Stimulated activated CD4-positive, alpha-beta T cell treated with anti-CD3 and anti-CD28 coated beads, Interleukin-15, amount 100 ng/mL, for 1 hour (primary cell): Measurements from ENCODE around the gene MBNL1.

Experiments
- DNase-seq, 2 donors: peaks; one replicate each; pipeline ENCODE4 v3.0.0-alpha.2; 2020; ENCODE audit warnings: low read depth in 1 of 2, low spot score in 1 of 2

Gene MBNL1, protein sequence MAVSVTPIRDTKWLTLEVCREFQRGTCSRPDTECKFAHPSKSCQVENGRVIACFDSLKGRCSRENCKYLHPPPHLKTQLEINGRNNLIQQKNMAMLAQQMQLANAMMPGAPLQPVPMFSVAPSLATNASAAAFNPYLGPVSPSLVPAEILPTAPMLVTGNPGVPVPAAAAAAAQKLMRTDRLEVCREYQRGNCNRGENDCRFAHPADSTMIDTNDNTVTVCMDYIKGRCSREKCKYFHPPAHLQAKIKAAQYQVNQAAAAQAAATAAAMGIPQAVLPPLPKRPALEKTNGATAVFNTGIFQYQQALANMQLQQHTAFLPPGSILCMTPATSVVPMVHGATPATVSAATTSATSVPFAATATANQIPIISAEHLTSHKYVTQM

GRCh38 chr3:152268555-152269055, at the start of gene MBNL1:
TSS of gene MBNL1 (plus strand) at chr3:152268929. CDS start at chr3:152300194, 31,265 bp downstream.
- DNase-seq, result peak; percentile 66 to 71

DNA sequence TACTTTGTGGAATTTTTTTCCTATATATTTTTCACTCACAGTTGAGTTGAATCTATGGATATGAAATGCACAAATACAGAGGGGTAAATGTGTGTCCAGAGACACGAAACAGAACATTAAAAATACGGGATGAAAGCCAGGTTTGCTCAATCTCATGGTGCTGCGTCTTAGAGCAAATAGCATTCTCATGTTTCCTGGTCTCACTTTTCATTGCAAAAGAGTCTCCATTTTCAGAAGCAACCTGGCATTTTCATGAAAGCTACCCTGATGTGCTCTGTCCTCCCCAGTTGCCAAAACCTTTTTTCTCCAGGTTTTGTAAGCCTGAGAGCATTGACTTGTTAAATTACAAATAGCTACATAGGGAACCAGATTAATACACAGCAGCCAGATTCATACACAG, 49.5 kb upstream of the MBNL1 start:
- DNase-seq, result no peak

GRCh38 chr3:152219769-152220255, 48.9 kb upstream of the MBNL1 start:
- no peak for DNase-seq

DNA sequence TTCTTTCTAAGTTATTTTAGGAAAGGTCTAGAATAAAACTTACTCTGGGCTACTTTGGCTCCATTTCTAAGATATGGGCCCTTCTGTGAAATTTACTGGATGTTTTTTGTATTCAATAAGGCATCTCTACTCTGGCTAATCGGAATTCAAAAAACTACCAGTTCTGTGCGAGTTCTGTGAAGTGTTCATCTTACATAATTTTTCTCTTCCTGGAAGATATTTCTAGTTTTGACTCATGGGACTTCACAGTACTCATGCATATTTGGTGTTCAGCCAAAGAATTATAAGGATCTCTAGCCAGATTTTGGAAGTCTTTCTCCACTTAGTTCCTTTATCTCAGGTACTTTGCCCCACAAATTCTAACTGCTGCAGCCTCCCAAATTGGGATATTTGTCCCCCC, 46.4 kb upstream of the MBNL1 start:
- no peak for DNase-seq

GRCh38 chr3:152225201-152225600, 43.5 kb upstream of the MBNL1 start:
- no peak for DNase-seq

- no peak for DNase-seq
These were observed 42.6 kb upstream of the MBNL1 start for GRCh38 chr3:152226176-152226575.

DNA sequence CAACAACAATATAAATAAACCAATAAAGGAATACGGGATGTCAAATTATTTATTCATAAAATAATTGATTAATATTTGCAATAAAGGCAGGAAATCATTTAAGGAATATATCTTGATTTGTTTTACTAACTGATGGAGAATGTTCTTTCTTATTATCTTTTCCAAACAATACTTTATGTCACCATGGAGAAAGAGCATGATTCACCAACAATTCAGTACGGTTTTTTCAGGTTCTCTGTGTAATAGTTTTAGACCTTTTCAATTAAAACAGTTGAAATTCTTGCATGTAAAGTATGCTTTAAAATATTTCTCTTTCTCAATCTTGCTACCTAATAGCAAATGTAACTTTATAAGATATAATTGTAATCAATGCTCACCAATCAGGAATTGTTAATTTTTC, 41.7 kb upstream of the MBNL1 start:
- no peak for DNase-seq

DNA sequence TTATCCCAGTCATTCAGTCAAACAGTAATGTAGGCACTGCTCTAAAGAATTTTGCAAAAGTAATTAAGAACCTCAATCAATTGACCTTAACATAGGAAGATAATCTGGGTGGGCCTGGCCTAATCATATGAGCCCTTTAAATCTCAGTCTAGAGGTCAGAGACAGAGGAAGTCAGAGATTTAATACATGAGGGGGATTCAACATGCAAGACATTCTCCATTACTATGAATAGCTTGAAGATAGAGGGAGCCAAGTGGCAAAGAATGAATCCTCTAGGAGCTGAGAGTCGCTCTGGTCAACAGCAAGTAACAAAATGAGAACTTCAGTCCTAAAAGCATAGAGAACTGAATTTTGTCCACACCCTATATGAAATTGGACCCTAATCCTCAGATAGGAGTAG, 39.0 kb upstream of the MBNL1 start:
- DNase-seq, result no peak

DNA sequence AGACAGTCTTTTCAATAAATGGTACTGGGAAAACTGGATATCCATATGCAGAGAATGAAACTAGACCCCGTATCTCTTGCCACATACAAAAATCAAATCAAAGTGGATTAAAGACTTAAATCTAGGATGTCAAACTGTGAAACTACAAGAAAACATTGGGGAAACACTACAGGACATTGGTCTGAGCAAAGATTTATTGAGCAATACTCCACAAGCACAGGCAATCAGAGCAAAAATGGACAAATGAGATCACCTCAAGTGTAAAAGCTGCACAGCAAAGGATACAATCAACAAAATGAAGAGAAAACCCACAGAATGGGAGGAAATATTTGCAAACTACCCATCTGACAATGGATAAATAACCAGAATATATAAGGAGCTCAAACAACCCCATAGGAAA, 38.4 kb upstream of the MBNL1 start:
- DNase-seq, result no peak

DNA sequence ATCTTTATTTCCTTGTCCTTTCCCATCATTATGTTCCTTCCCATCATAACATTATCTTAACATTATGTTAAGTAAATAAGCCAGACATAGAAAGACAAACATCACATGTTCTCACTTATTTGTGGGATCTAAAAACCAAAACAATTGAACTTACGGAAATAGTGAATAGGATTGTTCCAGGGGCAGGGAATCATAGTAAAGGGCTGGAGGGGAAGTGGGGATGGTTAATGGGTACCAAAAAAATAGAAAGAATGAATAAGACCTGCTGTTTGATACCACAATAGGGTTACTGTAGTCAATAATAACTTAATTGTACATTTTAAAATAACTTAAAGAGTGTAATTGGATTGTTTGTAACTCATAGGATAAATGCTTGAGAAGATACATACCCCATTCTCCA, 36.7 kb upstream of the MBNL1 start:
- DNase-seq, result no peak

- no peak for DNase-seq
These were observed 36.0 kb upstream of the MBNL1 start for GRCh38 chr3:152232679-152233078.

DNA sequence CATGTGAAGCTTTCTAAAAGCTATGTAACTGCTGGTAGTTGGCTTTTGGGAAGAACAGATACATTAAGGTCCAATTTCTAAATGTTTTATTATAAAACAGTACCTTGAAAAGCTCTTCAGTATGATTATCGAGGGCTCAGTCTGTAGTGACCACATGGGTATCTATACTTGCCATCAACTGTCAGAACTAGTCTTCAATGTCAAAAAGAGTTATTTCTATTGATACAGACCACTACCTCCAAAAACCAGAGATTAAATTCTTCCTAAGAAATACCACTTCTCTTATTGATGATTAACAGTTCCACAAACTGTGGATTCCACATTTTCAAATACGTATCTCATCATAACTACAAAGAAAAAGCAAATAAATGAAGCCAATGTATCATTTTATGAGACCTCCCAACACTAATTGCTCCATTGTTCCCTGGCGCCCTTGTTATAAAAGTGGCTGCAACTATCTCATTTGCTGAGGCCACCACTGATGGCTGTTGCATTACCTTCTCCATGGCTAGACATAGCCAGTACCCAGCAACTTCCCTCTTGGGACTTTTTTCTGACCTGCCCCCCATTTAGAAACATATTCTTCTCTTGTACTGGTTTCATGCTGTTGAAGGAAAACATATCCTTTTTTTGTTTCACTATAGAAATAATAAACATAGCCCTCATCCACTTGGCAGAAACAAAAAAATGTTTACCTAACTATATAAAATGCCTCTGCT, 33.9 kb upstream of the MBNL1 start:
- no peak for DNase-seq

GRCh38 chr3:152235709-152236298, 32.9 kb upstream of the MBNL1 start:
- DNase-seq, result no peak

DNA sequence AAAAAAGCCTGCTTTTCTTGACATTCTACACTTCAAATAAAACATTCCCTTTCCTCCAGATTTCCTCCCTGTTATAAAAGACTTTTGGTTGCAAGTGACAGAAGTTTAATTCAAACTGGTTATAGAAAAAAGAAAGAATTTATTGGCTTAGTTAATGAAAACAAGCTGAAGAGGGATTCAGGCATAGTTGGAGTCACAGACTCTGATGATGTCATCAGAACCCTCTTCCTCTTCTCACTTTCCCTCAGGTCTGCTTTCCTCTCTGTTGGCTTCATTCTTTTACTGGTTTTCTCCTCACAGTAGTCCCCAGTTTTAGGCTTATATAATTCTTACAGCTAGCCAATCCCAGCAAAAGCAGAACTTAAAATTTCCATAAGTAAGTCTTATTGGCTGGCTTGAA, 32.0 kb upstream of the MBNL1 start:
- DNase-seq, result no peak

DNA sequence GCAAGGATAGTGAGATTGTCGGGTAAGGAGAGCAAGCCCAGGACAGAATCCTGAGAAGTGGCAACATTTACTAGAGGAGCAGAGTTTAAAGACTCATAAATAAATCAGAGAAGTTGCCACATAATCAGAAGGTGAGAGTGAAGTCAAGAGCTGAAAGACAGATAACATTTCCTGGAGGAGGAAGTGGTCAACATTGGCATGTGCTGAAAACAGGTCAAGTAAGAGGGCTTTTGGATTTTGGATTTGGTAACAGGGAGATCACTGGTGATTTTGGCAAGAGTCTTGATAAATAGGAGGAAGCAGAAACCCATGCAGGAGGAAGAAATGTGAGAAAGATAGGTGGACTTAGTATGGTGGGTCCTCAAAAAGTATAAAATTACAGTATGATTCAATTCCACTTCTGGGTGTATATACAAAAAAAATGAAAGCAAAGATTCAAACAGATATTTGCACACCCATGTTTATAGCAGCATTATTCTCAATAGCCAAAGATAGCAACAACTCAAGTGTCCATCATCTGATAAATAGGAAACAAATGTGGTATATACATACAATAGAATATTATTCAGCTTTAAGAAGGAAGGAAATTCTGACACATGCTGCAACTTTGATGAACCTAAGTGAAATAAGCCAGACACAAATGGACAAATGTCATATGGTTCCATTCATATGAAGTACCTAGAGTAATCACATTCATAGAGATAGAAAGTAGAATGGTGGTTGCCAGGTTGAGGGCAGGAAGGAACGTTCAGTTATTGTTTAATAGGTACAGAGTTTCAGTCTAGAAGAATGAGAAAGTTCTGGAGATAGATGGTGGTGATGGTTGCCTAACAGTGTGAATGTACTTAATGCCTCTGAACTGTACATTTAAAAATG, 27.3 kb upstream of the MBNL1 start:
- DNase-seq, result no peak

DNA sequence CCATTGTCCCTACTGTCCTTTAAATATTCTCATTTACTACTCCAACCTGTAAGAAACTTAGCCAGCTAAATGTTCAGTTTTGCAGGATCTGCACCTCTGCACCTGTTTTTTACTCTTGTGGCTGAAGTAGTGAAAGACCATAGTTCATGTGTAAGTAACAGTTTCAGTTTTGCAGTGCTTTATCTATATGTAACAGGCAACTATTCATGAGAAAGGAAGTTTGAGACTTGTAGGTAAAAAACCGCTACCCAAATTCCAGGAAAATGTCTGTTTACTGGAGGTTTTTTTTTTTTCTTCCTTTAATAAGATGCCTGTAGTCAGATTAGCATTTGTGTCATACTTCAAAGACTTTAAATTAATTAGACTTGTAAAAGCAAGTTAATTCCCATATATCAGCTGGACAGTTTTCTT, 25.4 kb upstream of the MBNL1 start:
- no peak for DNase-seq

- DNase-seq, result no peak
These were observed 24.8 kb upstream of the MBNL1 start for GRCh38 chr3:152243721-152244516.

- no peak for DNase-seq
These were observed 24.2 kb upstream of the MBNL1 start for GRCh38 chr3:152244517-152244888.

GRCh38 chr3:152245498-152246170, 23.1 kb upstream of the MBNL1 start:
- no peak for DNase-seq

DNA sequence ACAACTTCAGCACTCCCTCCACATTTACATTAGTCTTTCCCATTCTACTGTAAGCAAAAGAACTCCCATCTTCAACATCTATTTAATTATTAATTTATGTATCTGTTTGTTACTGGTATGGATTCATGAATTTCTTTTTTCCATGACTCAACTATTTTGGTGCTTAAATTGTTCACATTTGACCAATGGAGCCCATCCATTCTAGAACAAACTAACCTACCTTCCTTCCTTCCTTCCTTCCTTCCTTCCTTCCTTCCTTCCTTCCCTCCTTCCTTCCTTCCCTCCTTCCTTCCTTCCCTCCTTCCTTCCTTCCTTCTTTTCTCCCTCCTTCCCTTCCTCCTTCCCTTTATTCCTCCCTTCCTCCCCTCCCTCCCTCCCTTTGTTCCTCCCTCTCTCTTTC, 16.8 kb upstream of the MBNL1 start:
- DNase-seq, result no peak
